ENCODE data around the gene PAK3. TPM values are rescaled to one million over a fixed set of nuclear protein-coding genes. Genes with fewer than 3 reads are reported as not detected.
A peak's percentile ranks its signal among the peaks of the same experiment; 100 is the strongest.

PAK3 gene
- total and polyA plus RNA-seq, 4 donors = 0.10 to 1.4 (median 0.66) TPM

- Histone ChIP-seq H3K4me3 (no peak overlapping the region), H3K27me3 (ENCODE audit: control insufficient read depth in 3 of 3, insufficient read depth in 3 of 3, low read length in 2 of 3) (peaks cover 0 to 51% (median 28%) of the 10 kb centered on the region in 3 donors), H3K9ac (ENCODE audit: insufficient read depth in 1 of 2, low read length in 2 of 2) (no peak overlapping the region), H3K4me1 (ENCODE audit: control insufficient read depth in 5 of 5, insufficient read depth in 5 of 5, low read length in 5 of 5) (no peaks in the 10 kb centered on the region), H3K36me3 (ENCODE audit: control insufficient read depth in 4 of 4, insufficient read depth in 4 of 4, low read length in 4 of 4) (no peaks in the 10 kb centered on the region), H3K9me3 (ENCODE audit: control insufficient read depth in 4 of 4, insufficient read depth in 3 of 4, low read length in 3 of 4) (no peaks in the 10 kb centered on the region), H3K27ac (ENCODE audit: low read depth in 1 of 2, low read length in 1 of 2) (no peak overlapping the region)
- TF ChIP-seq CTCF (IDR thresholded peaks at IDR 0.05; ENCODE audit: control extremely low read depth, extremely low read depth) = no peak
- WGBS, 2 donors = 71 to 93% methylated on average over 7 of the region's 7 CpGs
- no peak for DNase-seq
- no peak for ATAC-seq (ENCODE audit: insufficient read depth, low FRiP score)
These were observed 159.1 kb downstream of the PAK3 start for GRCh38 chrX:111254896-111255693.

- 60 to 81% methylated on average over 3 of the region's 3 CpGs for WGBS, 2 donors
- DNase-seq = peak; percentile 28 to 55 (median 30)
These were observed 161.7 kb downstream of the PAK3 start for GRCh38 chrX:111257733-111258132.

GRCh38 chrX:111259559-111259958, 163.6 kb downstream of the PAK3 start:
- H3K27me3 ChIP-seq (ENCODE audit: control insufficient read depth in 3 of 3, insufficient read depth in 3 of 3, low read length in 2 of 3) = peaks cover 0 to 43% (median 25%) of the 10 kb centered on the region in 3 donors
- H3K9me3 ChIP-seq (ENCODE audit: control insufficient read depth in 4 of 4, insufficient read depth in 3 of 4, low read length in 3 of 4) = no peaks in the 10 kb centered on the region
- no peak for DNase-seq
- 68 to 81% methylated on average over 3 of the region's 3 CpGs for WGBS, 2 donors
- no peak for ATAC-seq (ENCODE audit: insufficient read depth, low FRiP score)
- no peak overlapping the region for H3K27ac ChIP-seq (ENCODE audit: low read depth in 1 of 2, low read length in 1 of 2)
- TF ChIP-seq CTCF (IDR thresholded peaks at IDR 0.05; ENCODE audit: control extremely low read depth, extremely low read depth) = no peak
- no peaks in the 10 kb centered on the region for H3K4me1 ChIP-seq (ENCODE audit: control insufficient read depth in 5 of 5, insufficient read depth in 5 of 5, low read length in 5 of 5)
- H3K9ac ChIP-seq (ENCODE audit: insufficient read depth in 1 of 2, low read length in 2 of 2) = no peak overlapping the region
- H3K36me3 ChIP-seq (ENCODE audit: control insufficient read depth in 4 of 4, insufficient read depth in 4 of 4, low read length in 4 of 4) = no peaks in the 10 kb centered on the region
- H3K4me3 ChIP-seq = no peak overlapping the region

More at GRCh38 chrX:111257733-111258132, 161.7 kb downstream of the PAK3 start:
- Histone ChIP-seq H3K4me1 (ENCODE audit: control insufficient read depth in 5 of 5, insufficient read depth in 5 of 5, low read length in 5 of 5) (no peaks in the 10 kb centered on the region), H3K4me3 (no peak overlapping the region), H3K9me3 (ENCODE audit: control insufficient read depth in 4 of 4, insufficient read depth in 3 of 4, low read length in 3 of 4) (no peaks in the 10 kb centered on the region), H3K36me3 (ENCODE audit: control insufficient read depth in 4 of 4, insufficient read depth in 4 of 4, low read length in 4 of 4) (no peaks in the 10 kb centered on the region), H3K27me3 (ENCODE audit: control insufficient read depth in 3 of 3, insufficient read depth in 3 of 3, low read length in 2 of 3) (peaks cover 0 to 49% (median 25%) of the 10 kb centered on the region in 3 donors), H3K27ac (ENCODE audit: low read depth in 1 of 2, low read length in 1 of 2) (no peak overlapping the region), H3K9ac (ENCODE audit: insufficient read depth in 1 of 2, low read length in 2 of 2) (no peak overlapping the region)
- no peak for TF ChIP-seq CTCF (IDR thresholded peaks at IDR 0.05; ENCODE audit: control extremely low read depth, extremely low read depth)
- no peak for ATAC-seq (ENCODE audit: insufficient read depth, low FRiP score)
